Ramos (cell line): ENCODE measurements around the gene CCDC138.

Source experiments
- in situ Hi-C: fragments of 300-500 bp; cut with MboI; formaldehyde crosslinking; loops from one replicate; pipeline ENCODE4 v1.14.3; 2022; ENCODE audit warnings: low sequenced_read_pairs; ENCODE audit not compliant: unreplicated experiment

The CCDC138 gene

GRCh38 chr2:108825254-108825653 lies 38.7 kb downstream of the CCDC138 start:
- in situ Hi-C loops = no loop called here

- in situ Hi-C loops = no loop called here
Observed at GRCh38 chr2:108825736-108826135, 39.2 kb downstream of the CCDC138 start.

- in situ Hi-C loops = no loop called here
Observed at GRCh38 chr2:108829578-108830310, 43.2 kb downstream of the CCDC138 start.

GRCh38 chr2:108833219-108833618 lies 46.6 kb downstream of the CCDC138 start:
- in situ Hi-C loops = no loop called here

GRCh38 chr2:108834620-108835019 lies 48.0 kb downstream of the CCDC138 start:
- in situ Hi-C loops = no loop called here

- in situ Hi-C loops = no loop called here
Observed at GRCh38 chr2:108835040-108835439, 48.5 kb downstream of the CCDC138 start.

GRCh38 chr2:108837198-108837597 lies 50.6 kb downstream of the CCDC138 start:
- in situ Hi-C loops = no loop called here

GRCh38 chr2:108841506-108841905 lies 54.9 kb downstream of the CCDC138 start:
- in situ Hi-C loops = no loop called here

- in situ Hi-C loops = no loop called here
Observed at GRCh38 chr2:108845923-108846322, 59.4 kb downstream of the CCDC138 start.

GRCh38 chr2:108847000-108847399 lies 60.4 kb downstream of the CCDC138 start:
- in situ Hi-C loops = no loop called here

- in situ Hi-C loops = no loop called here
Observed at GRCh38 chr2:108852375-108852774, 65.8 kb downstream of the CCDC138 start.

- in situ Hi-C loops = no loop called here
Observed at GRCh38 chr2:108853421-108853820, 66.8 kb downstream of the CCDC138 start.

GRCh38 chr2:108854484-108854883 lies 67.9 kb downstream of the CCDC138 start:
- in situ Hi-C loops = no loop called here

GRCh38 chr2:108855194-108855593 lies 68.6 kb downstream of the CCDC138 start:
- in situ Hi-C loops = no loop called here

- in situ Hi-C loops = no loop called here
Observed at GRCh38 chr2:108858894-108859293, 72.3 kb downstream of the CCDC138 start.

GRCh38 chr2:108866041-108866440 lies 79.5 kb downstream of the CCDC138 start:
- in situ Hi-C loops = no loop called here

- in situ Hi-C loops = no loop called here
Observed at GRCh38 chr2:108868911-108869310, 82.3 kb downstream of the CCDC138 start.

- in situ Hi-C loops = no loop called here
Observed at GRCh38 chr2:108869542-108869941, 83.0 kb downstream of the CCDC138 start.

- in situ Hi-C loops = no loop called here
Observed at GRCh38 chr2:108870069-108870644, 83.6 kb downstream of the CCDC138 start.

GRCh38 chr2:108877506-108877905 lies 90.9 kb downstream of the CCDC138 start:
- in situ Hi-C loops = no loop called here

- in situ Hi-C loops = no loop called here
Observed at GRCh38 chr2:108878276-108878675, 91.7 kb downstream of the CCDC138 start.

GRCh38 chr2:108884619-108885018 lies 98.0 kb downstream of the CCDC138 start:
- in situ Hi-C loops = no loop called here
